Head of caudate nucleus (tissue), 42 donors: Measurements from ENCODE around the gene PPM1J.
A peak's percentile ranks its signal among the peaks of the same experiment; 100 is the strongest.
"Not testable (repeated sequence)": the region's sequence is repeated elsewhere in the genome, so short reads cannot be mapped to it uniquely, and the experiment has no call there.

Experiments
- DNase-seq, 42 donors: peaks; one replicate each; pipeline versions ENCODE4 v3.0.0 to v3.0.0-alpha.2; 2020 to 2021; ENCODE audit warnings: mixed read lengths in 7 of 42
- intact Hi-C: fragments of 100-400 bp; cut with DNase I; formaldehyde crosslinking; loops from one replicate; pipeline ENCODE4 v1.15.0; 2022

The PPM1J gene

GRCh38 chr1:112715264-112716053 is at the start of gene PPM1J:
PPM1J (minus strand) TSS chr1:112715332; CDS start chr1:112715301, 31 bp downstream.
- peak; percentile 68 to 94 (median 86) for DNase-seq
- intact Hi-C loops = loop anchor here (10.0 kb wide), 3 partner anchors 159 to 329 kb away; partner anchors contain the start of gene SLC16A1

DNA sequence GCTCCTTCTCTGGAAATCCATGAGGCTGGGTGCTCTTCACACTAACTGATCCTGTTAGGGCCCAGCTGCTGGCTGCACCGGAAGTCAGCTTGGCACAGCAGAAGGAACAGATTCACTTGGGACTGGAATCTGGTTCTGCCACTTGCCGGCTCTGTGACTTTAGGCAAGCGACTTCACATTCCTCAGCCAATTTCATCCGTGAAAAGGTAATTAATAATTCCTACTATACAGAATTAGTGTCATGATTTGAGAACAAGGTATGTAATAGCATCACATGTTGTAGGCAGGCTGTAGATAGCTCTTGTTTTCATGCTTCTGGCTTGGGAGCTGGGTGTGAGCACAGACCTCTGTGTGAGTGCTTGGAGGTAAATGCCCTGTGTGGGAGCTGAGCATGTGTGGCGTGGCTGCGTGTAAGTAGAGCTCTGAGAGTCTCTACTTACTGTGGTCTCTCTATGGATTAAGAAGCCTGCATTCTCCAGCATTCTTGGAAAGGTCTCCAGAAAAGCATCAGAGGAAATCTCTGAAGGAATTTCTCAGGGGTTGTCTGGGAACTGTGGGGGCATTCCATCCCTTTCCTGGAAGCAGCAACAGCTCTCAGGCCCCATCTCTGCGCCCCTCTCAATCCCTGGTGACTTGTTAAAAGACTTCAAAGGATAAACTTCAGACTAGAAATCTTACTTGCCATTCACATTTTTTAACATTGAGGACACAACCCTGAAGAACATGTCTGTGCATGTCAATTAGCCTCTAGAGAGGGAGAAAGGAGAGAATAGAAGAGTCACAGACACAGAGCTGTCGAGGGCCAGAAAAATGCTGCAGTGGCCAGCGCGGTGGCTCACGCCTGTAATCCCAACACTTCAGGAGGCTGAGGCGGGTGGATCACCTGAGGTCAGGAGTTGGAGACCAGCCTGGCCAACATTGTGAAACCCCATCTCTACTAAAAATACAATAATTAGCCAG is 47.7 kb upstream of the PPM1J start:
- DNase-seq = no peak
- intact Hi-C loops = no loop called here

DNA sequence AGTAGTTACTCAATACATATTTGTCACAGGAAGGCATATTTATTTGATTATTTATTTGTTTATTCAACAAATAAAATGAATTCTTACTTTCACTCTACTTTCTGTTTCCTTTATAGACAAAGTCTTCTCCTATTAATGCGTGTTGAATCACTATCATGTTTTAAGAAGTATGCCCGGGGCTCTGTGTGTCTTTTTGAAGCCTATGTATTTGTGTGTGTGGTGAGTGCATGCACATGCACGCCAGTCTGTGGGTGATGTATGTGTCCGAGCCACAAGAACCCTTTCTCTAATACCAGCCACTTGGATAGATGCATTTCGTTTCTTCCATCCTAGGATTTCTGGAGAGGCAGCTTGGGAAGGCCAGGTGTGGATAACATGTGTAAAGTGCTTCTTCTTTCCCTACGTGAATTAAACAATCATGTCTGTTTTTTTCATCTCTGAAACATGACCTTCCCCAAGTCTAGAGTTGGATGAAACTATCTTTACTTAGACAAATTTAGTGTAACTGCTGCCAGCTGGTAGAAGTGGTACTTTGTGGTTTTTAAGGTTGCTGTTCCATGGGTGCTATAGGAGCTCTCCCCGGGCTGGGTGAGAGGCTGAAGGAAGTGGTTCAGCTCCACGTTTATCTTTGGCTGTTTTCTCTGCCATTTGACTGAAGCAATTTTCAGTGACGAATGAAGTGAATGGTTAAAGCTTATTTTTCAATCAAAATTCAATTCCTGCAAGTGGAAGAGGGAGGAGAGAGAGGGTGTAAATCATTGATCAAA is 46.8 kb upstream of the PPM1J start:
- DNase-seq = no peak
- intact Hi-C loops = no loop called here

DNA sequence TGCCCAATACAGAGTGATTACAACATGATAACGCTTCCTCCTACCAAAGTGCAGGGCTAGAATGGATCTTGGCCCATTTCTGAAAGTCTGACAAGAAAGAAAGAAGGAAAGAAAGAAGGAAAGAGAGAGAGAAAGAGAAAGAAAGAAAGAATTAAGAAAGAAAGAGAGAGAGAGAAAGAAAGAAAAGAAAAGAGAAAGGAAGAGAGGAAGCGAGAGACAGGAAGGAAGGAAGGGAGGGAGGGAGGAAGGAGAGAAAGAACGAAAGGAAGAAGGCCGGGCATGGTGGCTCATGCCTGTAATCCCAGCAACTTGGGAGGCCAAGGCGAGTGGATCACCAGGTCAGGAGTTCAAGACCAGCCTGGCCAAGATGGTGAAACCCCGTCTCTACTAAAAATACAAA is 44.1 kb upstream of the PPM1J start:
- intact Hi-C loops = no loop called here
- no peak for DNase-seq

DNA sequence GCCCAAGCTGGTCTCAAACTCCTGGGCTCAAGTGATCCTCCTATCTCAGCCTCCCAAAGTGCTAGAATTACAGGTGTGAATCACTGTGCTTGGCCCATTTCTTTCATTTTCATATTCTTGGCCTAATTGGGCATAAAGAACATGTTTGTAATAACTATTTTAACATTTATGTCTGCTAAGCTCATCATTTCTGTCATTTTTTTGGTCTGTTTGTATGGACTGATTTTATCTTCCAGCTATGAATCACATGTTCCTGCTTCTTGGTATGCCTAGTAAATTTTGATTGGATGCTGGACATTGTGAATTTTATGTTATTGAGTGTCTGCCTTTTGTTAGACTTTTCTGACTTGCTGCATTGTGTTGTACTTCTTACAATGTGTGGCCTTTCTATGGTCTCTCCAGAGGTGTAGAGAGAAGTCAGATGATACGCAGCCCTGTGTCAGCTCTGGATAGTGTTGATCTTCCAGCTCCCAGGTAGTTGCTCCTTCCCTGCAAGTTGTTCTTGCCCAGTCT is 39.0 kb upstream of the PPM1J start:
- DNase-seq = no peak
- intact Hi-C loops = no loop called here

GRCh38 chr1:112748396-112748795 is 33.3 kb upstream of the PPM1J start:
- DNase-seq = no peak
- intact Hi-C loops = no loop called here

- peak in 5 of 42 donors; percentile 9 to 29 (median 17) for DNase-seq
- intact Hi-C loops = no loop called here
Observed at GRCh38 chr1:112744009-112744578, 29.0 kb upstream of the PPM1J start.

- intact Hi-C loops = no loop called here
- no peak for DNase-seq
Observed at GRCh38 chr1:112743174-112744008, 28.3 kb upstream of the PPM1J start.

DNA sequence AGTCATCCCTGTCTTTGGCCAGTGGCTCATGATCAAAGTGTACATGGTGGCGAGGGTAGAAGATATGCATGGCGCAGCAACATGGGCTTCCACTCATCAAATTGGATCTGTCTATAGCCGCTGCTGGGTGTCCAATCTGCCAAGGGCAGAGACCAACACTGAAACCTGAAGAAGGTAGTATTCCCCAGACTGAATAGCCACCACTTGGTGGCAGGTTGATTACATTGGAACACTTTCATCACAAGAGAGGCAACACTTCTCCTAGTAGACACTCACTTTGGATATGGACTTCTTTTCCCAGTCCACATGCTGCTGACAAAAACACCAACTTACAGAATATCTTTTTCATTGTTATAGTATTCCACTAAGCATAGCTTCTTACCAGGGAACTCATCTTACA is 22.4 kb upstream of the PPM1J start:
- DNase-seq = no peak
- intact Hi-C loops = no loop called here

DNA sequence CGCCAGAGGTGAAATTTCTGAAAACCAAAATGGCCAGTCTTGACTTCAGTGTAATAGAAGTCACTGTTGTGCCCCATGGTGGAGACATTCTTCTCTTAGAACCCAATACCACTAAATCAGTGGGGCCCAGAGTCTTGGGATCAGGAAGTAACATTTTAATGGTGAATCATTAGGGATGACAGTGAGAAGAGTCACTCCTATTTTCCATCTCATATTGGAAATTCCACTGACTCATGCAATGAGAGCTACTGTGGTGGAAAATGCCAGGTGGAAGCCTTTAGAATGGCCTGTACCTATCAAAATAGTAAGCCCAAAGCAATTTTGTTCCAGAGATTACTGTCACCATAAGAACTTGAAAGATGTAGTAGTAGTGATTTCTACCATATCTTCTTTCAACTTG is 20.6 kb upstream of the PPM1J start:
- intact Hi-C loops = no loop called here
- no peak for DNase-seq

GRCh38 chr1:112731451-112731850 is 16.3 kb upstream of the PPM1J start:
- intact Hi-C loops = no loop called here
- DNase-seq = no peak

DNA sequence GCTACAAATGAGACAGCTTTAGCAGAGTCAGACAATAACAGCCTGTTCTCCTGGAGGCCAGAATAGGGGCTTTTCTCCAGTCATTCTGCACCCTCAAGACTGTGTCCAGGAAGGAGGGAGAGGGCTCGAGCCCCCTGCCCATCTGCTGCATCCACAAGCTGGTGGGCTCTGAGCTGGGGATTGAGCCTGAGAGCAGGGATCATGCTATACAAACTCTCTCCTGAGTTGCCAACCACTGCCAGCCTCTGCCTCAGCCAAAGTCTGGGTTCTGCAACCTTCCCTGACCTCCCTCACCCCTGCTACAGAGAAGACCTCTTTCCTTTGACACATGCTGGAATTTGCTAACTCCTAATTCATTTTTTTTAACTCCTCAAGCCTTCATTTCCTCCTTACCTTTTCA is 14.8 kb upstream of the PPM1J start:
- intact Hi-C loops = no loop called here
- no peak for DNase-seq

GRCh38 chr1:112729011-112729410 is 13.9 kb upstream of the PPM1J start:
- DNase-seq, intact Hi-C loops: not testable (repeated sequence)

DNA sequence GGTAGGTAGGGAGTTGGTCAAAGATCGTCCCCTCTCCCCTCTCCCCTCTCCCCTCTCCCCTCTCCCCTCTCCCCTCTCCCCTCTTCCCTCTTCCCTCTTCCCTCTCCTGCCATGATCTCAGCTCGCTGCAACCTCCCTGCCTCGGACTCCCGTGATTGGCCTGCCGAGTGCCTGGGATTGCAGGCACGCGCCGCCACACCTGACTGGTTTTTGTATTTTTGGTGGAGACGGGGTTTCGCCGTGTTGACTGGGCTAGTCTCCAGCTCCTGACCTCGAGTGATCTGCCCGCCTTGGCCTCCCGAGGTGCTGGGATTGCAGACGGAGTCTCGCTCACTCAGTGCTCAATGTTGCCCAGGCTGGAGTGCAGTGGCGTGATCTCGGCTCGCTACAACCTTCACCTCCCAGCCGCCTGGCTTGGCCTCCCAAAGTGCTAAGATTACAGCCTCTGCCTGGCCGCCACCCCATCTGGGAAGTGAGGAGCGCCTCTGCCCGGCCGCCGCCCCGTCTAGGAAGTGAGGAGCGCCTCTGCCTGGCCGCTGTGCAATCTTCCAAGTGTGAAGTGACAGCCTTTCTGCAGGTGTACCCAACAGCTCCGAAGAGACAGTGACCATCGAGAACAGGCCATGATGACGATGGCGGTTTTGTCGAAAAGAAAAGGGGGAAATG is 13.3 kb upstream of the PPM1J start:
- DNase-seq, intact Hi-C loops: not testable (repeated sequence)

- intact Hi-C loops = no loop called here
- no peak for DNase-seq
Observed at GRCh38 chr1:112727716-112728115, 12.6 kb upstream of the PPM1J start.

GRCh38 chr1:112724240-112724639 is 9.1 kb upstream of the PPM1J start:
- intact Hi-C loops = loop anchor here (5.0 kb wide), 1 partner anchor 78 kb away; no protein-coding TSS in a partner anchor
- DNase-seq = not testable (repeated sequence)

DNA sequence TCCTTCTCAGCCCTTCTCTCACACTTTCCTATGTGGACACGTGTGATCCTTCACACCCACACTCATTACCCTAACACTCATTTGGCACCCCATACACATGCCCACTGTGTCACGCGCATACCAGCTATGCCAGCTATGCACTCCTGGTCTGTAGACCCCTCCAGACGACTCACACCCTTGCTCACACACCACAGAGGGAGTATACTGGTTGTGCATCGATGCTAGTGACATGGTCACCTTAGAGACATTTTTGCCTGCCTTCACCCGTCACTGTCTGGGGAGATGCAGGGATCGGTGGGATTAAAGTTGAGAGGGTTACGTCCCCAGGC is 8.3 kb upstream of the PPM1J start:
- DNase-seq = no peak
- intact Hi-C loops = loop anchor here (5.0 kb wide), 1 partner anchor 79 kb away; no protein-coding TSS in a partner anchor
